GM19238 (cell line): ENCODE measurements around the gene MMP7.
A peak's percentile ranks its signal among the peaks of the same experiment; 100 is the strongest.

ENCODE experiments used
- DNase-seq: peaks from one replicate; pipeline ENCODE4 v3.0.0; 2011; ENCODE audit warnings: low spot score; ENCODE audit not compliant: insufficient read length

MMP7 gene

GRCh38 chr11:102495161-102496042, 35.1 kb downstream of the MMP7 start:
- peak; percentile 18 for DNase-seq

- no peak for DNase-seq
Observed at GRCh38 chr11:102494216-102494615, 36.3 kb downstream of the MMP7 start.

- no peak for DNase-seq
Observed at GRCh38 chr11:102493524-102493923, 37.0 kb downstream of the MMP7 start.

GRCh38 chr11:102491969-102492368, 38.6 kb downstream of the MMP7 start:
- DNase-seq = no peak

GRCh38 chr11:102489186-102490145, 41.1 kb downstream of the MMP7 start:
- no peak for DNase-seq

- DNase-seq = no peak
Observed at GRCh38 chr11:102488208-102488607, 42.3 kb downstream of the MMP7 start.

- DNase-seq = no peak
Observed at GRCh38 chr11:102487214-102487613, 43.3 kb downstream of the MMP7 start.

- no peak for DNase-seq
Observed at GRCh38 chr11:102486584-102486983, 44.0 kb downstream of the MMP7 start.

GRCh38 chr11:102485095-102485722, 45.3 kb downstream of the MMP7 start:
- no peak for DNase-seq

- no peak for DNase-seq
Observed at GRCh38 chr11:102482433-102482832, 48.1 kb downstream of the MMP7 start.

GRCh38 chr11:102479733-102480132, 50.8 kb downstream of the MMP7 start:
- DNase-seq = no peak

GRCh38 chr11:102478673-102479299, 51.8 kb downstream of the MMP7 start:
- DNase-seq = no peak

- DNase-seq = no peak
Observed at GRCh38 chr11:102476812-102477211, 53.7 kb downstream of the MMP7 start.

- no peak for DNase-seq
Observed at GRCh38 chr11:102476069-102476468, 54.5 kb downstream of the MMP7 start.

GRCh38 chr11:102473543-102473942, 57.0 kb downstream of the MMP7 start:
- no peak for DNase-seq

GRCh38 chr11:102472127-102472526, 58.4 kb downstream of the MMP7 start:
- DNase-seq = no peak

- DNase-seq = no peak
Observed at GRCh38 chr11:102471474-102471873, 59.1 kb downstream of the MMP7 start.
